Measurements from ENCODE around the gene KANTR.

The KANTR gene

DNA sequence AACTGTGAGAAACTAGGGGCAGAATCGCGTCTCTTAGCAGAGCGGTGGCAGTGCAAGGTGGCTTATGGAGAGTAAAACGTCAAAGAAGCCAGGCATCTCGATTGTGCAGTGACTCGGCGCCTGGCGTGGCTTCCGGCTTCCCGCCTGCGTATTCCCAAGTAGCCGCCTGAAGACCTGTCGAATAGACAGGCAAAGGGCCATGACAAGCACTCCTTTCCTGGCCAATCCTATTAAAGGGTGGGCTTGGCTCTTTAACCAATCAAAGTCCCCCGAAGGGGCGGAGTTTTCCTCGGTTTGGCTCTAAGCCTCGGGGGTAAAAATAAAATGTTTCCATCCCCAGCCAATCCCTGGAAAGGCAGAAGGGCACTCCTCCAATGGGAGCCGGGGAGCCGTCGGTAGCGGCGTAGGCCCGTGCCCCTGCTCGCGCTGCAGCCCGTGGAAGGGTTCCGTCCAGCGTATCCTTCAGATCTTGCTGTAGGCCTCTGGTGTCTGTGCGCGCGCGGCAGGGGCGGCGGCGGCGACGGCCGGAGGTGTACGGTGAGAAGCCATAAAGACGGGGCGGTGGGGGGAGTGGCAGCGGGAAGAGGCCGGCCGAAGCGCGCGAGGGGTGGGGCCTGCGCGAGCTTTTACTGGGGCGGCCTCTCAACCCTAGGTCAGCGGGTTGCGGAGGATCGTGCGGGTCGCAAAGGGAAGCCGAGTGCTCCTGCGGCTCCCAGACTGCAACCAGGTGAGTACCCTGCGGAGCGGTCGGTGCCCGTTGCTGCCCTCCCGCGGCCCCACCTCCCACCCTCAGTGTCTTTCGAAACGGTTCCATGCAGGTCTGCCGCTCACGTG lies at the start of gene KANTR:
KANTR (plus strand) TSS at position 395 of the 834 bp plus-strand sequence. CDS start 30,131 bp downstream, outside the sequence.
- FAIRE-seq = peak; percentile 90

DNA sequence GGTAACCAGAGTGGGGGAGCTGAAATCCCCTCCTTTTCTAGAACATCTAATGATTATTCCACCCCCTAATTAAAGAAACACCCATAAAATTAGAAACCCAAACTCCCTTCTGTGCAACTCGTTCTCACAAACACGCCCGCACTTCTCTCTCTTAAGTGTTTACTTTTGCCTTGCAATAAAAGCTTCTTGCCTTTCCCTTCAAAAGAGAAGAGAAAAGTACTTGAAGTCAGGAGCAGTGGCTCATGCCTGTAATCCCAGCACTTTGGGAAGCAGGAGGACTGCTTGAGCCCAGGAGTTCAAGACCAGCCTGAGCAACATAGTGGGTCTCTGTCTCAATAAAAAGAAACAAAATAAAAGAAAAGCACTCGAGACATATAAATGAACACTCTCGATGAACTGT lies 48.9 kb upstream of the KANTR start:
- no peak for FAIRE-seq

- no peak for FAIRE-seq
These were observed 46.7 kb upstream of the KANTR start for GRCh38 chrX:53047228-53047627.

- no peak for FAIRE-seq
These were observed 45.5 kb upstream of the KANTR start, which contains the start of gene GPR173 for GRCh38 chrX:53048169-53049126. Gene GPR173 (plus strand): TSS chrX:53048789. CDS start chrX:53076622, 27,833 bp downstream.

DNA sequence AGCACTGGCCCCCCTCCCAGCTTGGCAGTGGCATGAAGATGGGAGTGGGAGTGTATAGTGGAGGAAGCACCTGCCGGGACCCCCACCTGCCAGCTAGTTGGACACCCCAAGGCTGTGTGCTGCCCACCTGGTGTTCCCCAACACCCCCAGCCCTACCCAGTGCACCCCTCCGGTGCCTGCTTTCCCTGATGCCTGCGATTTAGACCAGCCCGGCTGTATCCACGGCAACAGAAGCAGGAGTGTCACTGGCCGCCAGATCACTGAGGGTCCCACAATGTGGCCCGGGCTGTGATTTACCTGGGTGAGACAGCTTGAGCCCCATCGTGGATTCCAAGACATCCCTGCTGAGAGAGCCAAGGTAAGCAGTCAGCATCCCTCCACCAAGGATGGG lies 44.8 kb upstream of the KANTR start:
- no peak for FAIRE-seq

- FAIRE-seq = no peak
These were observed 43.1 kb upstream of the KANTR start for GRCh38 chrX:53050841-53051240.

- no peak for FAIRE-seq
These were observed 38.6 kb upstream of the KANTR start for GRCh38 chrX:53055244-53055849.

GRCh38 chrX:53056292-53056691 lies 37.6 kb upstream of the KANTR start:
- FAIRE-seq = no peak

GRCh38 chrX:53065104-53065503 lies 28.8 kb upstream of the KANTR start:
- no peak for FAIRE-seq

DNA sequence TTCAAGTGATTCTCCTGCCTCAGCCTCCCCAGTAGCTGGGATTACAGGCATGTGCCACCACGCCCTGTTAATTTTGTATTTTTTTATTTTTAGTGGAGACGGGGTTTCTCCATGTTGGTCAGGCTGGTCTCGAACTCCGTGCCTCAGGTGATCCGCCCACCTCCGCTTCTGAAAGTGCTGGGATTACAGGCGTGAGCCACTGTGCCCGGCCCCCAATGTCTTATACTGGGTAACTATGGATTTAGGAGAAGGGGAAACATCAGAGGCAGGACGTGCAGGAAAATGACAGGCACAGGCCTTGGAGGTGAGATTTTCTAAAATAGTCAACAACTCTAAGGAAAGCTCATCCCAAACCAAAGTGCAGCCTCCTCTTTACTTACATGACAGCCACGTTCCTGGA lies 22.9 kb upstream of the KANTR start:
- FAIRE-seq = no peak

DNA sequence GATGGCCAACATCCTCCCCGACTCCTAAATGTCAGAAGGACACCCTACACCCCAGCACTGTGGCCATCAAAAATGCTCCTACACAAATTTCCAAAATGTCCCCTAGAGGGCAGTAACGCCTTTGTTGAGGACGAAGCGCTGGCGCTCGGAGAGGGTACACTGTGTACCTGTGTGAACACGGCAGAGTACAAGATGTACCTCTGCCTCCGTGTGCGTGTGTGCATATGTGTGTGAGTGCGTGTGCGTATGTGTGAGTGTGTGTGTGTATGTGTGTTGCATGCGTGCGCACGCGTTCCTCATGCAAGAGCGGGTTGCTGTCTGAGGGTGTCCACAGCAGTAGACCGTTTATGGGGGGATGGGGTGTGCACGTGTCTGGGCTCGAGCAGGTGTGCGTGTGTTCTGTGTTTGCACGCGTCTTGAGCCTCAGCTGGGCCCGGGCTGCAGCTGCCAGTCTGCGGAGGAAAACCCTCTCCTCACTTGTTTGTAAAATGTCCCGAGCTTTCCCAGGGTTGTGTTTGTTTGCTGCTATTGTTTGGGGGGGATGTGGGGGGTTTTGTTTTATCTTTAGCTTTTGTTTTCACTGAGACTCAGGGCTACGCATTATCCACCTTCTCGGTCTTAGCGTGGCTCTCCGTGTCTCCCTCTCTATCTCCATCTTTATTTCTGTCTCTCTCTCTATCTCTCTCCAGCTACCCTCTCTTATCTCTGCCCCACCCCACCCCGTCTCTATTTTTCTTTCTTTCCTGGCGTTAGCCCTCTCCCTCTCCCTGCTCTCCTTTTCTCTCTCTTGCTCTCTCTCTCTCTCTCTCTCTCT lies 22.1 kb upstream of the KANTR start:
- FAIRE-seq = no peak

DNA sequence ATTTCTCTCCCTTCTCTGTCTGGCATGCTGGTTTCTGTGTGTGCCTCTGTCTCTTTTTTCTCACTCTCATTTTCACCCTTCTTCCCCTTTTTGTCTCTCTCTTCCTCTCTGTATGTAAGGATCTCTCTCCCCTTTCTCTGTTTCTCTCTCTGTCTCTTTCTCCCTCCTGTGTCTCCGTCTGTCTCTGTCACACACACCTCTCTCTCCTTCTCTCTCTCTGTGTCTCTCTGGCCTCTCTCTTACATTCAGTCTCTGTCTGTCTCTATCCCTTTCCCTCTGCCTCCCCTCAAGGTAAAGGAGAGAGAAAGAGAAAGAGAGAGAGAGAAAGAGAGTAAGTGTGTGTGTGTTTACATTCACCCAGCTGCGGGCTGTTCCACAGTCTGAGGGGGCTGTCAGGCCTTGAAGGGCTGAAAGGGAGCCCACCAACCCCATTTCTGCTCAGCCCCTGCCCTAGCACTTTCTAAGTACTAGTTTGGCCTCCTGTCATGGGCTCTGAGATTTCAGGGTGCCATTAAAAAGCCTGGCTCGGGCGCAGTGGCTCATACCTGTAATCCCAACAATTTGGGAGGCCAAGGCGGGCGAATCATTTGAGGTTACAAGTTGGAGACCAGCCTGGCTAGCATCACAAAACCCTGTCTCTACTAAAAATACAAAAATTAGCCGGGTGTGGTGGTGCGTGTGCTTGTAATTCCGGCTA lies 21.4 kb upstream of the KANTR start:
- FAIRE-seq = no peak

DNA sequence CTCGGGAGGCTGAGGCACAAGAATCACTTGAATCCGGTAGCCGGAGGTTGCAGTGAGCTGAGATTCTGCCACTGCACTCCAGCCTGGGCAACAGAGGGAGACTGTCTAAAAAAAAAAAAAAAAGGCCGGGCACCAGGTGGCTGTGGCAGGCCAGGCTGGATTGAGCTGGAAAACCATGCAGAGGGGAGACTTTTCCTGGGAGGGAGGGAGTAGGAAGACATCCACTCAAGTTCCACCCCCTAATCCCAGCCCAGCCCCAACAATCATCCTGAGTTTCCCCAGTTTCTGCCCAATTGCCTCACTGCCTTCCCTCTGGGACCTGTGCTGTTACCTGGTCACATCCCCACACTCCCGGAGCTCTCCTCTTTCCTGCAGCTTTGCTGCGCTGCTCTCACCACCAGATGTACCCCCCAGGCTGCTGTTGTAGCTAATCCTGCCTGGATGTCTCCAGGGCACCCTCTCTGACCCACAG lies 20.8 kb upstream of the KANTR start:
- FAIRE-seq = no peak

- FAIRE-seq = no peak
These were observed 18.9 kb upstream of the KANTR start for GRCh38 chrX:53075011-53075410.

- no peak for FAIRE-seq
These were observed 17.3 kb upstream of the KANTR start for GRCh38 chrX:53076671-53077070.

GRCh38 chrX:53077207-53078197 lies 16.4 kb upstream of the KANTR start:
- no peak for FAIRE-seq

DNA sequence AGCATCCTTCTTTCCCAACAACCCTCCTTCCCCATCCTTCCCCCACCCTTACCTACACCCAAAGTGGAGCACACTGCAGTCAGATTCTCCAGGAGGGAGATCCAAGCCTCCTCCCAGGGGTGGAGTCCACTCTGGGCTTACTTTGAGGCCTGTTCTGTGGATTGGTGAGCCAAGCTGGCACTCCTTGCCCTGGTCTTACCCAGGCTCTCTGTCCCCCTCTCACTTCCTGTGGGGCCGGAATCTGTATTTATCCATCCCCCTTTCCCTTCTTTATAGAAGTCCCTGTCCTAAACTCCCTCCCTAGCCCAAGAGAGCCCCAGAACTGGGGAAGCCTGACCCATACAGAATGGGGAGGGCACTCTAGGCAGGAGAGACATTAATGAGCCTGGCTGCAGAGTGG lies 15.0 kb upstream of the KANTR start:
- no peak for FAIRE-seq

DNA sequence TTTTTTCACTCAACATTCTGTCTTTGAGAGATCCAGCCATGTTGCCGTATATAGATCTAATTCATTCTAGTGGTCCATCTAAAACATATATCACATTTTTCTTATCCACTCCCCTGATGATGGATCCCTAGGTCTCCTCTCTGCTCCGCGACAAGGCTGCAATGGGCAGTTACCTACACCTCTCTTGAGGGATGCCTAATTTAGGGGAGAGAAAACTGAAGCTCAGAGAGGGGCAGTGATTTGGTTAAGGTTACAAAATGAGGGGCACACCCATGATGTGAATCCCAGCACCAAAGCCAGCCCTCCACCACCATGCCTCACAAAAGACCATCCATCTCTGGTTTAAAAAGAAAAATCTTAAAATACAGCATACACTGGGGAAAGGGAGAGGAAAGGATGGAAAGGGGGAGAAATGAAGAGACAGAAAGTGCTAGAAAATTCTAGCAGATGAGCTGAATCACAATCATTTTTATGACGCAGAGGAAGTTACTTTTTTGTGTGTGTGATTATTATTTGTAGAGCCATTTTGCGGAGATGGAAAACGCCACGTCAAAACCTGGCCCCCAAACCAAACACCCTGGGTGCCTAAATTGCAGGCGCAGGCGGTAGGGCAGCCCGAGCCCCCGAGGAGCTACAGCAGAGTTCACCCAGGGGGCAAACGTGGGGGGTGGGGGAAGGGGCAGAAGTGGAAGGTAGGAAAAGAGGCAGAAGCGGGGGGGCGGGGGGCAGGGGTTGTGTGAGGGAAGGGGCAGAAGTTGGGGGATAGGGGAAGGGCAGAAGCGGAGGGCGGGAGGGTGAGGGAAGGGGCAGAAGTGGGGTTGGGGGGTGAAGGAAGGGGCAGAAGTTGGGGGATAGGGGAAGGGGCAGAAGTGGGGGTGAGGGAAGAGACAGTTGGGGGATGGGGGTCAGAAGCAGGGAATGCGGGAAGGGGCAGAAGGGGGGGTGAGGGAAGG lies 13.0 kb upstream of the KANTR start:
- FAIRE-seq = no peak
